ENCODE results near the gene OTOP3.
"Not testable (repeated sequence)": the region's sequence is repeated elsewhere in the genome, so short reads cannot be mapped to it uniquely, and the experiment has no call there.

OTOP3 gene

GRCh38 chr17:74959826-74960515 lies 24.3 kb downstream of the OTOP3 start:
- no peak for DNase-seq (ENCODE audit: low read depth in 2 of 3, low spot score in 1 of 3)

- peak in 2 of 3 donors; percentile 33 for DNase-seq (ENCODE audit: low read depth in 2 of 3, low spot score in 1 of 3)
Measured at GRCh38 chr17:74960570-74961342, 25.1 kb downstream of the OTOP3 start.

DNA sequence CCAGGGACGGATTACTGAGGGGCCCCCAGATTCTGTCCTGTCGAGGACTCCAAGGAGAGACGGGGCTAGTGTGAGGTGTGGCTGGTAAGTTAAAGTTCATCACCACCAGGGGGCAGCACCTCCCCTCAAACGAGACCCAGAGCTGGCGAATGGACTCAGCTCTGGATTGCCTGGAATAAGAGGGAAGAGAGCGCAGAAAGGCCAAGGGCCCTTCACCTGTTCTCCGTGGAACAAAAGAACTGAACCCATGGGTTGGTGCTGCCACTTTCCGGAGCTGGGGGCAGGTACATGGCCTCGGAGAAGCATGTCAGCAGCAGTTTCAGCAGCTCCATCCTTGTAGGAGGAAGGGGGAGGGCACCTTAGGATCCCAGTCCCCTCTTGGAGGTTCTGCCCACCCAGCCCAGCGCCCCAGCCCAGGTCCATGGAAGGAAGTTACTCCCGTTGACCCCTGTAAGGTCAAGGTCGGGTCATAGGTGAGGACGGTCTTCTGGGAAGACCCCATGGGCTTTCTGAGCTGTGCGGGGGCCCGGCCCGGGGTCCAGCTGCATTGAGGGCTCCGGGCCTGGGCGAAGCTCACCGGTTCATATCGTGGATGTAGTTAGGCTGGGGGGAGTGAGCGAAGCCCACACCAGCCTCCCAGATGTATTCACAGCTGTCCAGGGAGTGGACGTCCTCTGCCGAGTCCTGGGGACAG lies 26.1 kb downstream of the OTOP3 start:
- DNase-seq (ENCODE audit: low read depth in 2 of 3, low spot score in 1 of 3), result peak; percentile 77 to 91 (median 82)

- no peak for DNase-seq (ENCODE audit: low read depth in 2 of 3, low spot score in 1 of 3)
Measured at GRCh38 chr17:74962622-74963394, 27.1 kb downstream of the OTOP3 start.

DNA sequence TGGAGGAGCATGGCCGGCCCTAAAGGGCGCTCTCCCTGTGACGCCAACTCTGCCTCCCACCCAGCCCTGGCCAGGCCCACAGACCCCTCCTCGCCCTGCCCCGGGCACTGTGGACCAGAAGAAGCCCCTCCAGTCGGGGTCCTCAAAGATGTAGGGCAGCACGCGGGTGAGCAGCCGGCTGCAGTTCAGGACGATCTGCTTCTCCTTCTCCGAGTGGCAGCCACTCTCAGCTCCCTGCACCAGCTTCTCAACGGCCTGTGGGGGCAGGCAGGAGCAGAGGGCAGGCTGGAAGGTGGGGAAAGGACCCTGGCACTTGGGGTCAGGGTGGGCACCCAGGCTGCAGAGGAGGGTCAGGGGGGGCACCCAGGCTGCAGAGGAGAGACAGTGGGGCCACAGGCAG lies 28.0 kb downstream of the OTOP3 start:
- no peak for DNase-seq (ENCODE audit: low read depth in 2 of 3, low spot score in 1 of 3)

- no peak for DNase-seq (ENCODE audit: low read depth in 2 of 3, low spot score in 1 of 3)
Measured at GRCh38 chr17:74964246-74964761, 28.6 kb downstream of the OTOP3 start.

- no peak for DNase-seq (ENCODE audit: low read depth in 2 of 3, low spot score in 1 of 3)
Measured at GRCh38 chr17:74964988-74965622, 29.4 kb downstream of the OTOP3 start.

DNA sequence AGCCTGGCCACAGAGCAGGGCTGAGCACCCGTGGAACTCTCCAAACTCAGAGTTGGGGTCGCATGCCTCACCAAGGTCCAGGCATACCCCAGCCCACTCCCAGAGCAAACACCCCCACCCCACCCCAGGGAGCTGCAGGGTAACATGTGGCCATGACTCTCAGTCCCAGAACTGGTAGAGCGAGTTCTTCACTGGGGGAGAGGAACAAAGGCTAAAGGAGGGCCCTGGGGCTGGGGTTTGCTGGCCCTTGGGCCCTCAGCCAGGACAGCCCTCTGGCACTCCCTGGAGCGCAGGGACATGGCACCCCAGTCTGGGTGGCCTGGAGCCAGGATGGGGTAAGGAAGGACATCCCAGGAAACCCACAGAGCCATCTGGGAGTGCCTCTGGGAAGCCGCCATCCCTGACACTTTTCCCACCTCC lies 32.7 kb downstream of the OTOP3 start:
- DNase-seq (ENCODE audit: low read depth in 2 of 3, low spot score in 1 of 3), result no peak

- DNase-seq (ENCODE audit: low read depth in 2 of 3, low spot score in 1 of 3), result not testable (repeated sequence)
Measured at GRCh38 chr17:74969501-74969900, 33.8 kb downstream of the OTOP3 start.

- no peak for DNase-seq (ENCODE audit: low read depth in 2 of 3, low spot score in 1 of 3)
Measured at GRCh38 chr17:74970395-74970794, 34.7 kb downstream of the OTOP3 start.

DNA sequence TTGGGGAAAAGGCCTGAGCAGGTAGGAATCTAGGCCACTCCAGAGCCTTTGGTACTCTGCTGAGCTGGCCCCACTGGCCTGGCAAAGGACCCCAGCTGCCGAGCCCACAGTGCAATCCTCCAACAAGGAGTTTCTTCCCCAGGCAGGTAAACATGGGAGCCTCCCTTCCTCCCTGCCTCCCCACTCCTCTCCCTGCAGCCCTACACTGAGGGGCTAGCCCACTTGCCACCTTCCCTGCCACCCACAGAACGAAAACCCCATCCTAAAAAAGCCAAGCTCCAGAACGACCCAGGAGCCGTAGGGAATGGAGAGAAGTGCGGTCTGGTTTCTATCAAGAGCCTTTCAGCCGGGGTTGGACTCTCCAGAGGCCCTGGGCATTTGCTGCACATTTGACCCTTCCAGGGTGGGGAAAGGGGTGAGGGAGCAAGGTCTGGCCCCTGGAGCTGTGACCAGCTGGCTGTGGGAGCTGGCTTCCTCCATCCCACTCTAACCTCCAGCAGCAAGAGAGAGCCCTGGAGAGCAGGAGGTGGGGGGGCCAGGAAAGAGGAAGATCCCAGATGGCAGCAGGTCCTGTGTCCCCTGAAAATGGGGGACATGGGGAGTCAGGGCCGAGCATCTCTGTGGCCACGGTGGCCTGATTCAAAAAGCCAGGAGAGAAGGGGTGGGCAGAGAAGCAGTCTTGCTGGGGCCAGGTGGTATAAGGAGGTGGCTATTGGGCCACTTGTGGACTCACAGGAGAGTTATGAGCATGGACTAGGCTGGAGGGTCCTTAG lies 35.6 kb downstream of the OTOP3 start:
- no peak for DNase-seq (ENCODE audit: low read depth in 2 of 3, low spot score in 1 of 3)

- no peak for DNase-seq (ENCODE audit: low read depth in 2 of 3, low spot score in 1 of 3)
Measured at GRCh38 chr17:74971842-74972106, 36.1 kb downstream of the OTOP3 start.

GRCh38 chr17:74972107-74972972 lies 36.6 kb downstream of the OTOP3 start, which contains the start of gene HID1:
TSS of gene HID1 (minus strand) at chr17:74972759. CDS start at chr17:74972656, 103 bp downstream.
- DNase-seq (ENCODE audit: low read depth in 2 of 3, low spot score in 1 of 3), result peak; percentile 44 to 74 (median 63)

GRCh38 chr17:74972973-74973328 lies 37.3 kb downstream of the OTOP3 start:
- DNase-seq (ENCODE audit: low read depth in 2 of 3, low spot score in 1 of 3), result no peak

DNA sequence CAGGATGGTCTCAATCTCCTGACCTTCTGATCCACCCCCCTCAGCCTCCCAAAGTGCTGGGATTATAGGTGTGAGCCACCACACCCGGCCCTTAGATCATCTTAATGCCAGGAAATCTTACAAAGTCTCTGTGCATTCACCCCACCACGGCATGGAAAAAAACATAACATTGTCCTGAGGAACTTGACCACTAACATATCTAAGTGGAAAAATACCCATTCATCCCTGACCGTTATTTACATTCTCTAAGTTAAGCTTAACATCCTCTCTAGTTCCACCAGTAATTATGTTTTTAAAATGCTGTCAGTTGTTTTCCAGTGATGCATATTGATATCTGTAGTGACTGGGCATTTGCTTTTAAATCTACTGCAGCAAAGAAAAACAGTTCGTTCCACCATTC lies 40.2 kb downstream of the OTOP3 start:
- DNase-seq (ENCODE audit: low read depth in 2 of 3, low spot score in 1 of 3), result no peak

GRCh38 chr17:74977802-74978201 lies 42.1 kb downstream of the OTOP3 start:
- no peak for DNase-seq (ENCODE audit: low read depth in 2 of 3, low spot score in 1 of 3)

DNA sequence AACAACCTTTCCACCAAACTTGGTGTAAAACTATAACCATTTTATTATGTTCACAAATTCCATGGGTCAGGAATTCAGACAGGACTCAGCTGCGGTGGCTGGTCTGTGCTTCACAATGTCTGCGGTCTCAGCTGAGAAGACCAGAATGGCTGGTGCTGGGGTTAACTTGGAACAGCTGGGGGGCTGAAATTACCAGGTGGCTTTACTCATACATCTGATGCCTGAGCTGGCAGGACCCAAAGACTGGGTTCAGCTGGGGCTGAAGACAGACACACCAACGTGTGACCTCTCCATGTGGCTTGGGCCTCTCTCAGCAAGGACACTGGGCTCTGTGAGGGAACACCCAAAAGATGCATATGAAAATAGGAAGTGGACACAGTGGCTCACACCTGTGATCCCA lies 42.5 kb downstream of the OTOP3 start:
- DNase-seq (ENCODE audit: low read depth in 2 of 3, low spot score in 1 of 3), result no peak

- DNase-seq (ENCODE audit: low read depth in 2 of 3, low spot score in 1 of 3), result no peak
Measured at GRCh38 chr17:74979408-74980146, 43.9 kb downstream of the OTOP3 start.

All from stimulated activated CD4-positive, alpha-beta T cell treated with anti-CD3 and anti-CD28 coated beads, Interleukin-12 subunit alpha, Interleukin-12 subunit beta, amount 100 ng/mL, for 48 hours (primary cell).